HG03139 (cell line): ENCODE data around the gene ZNF211.

Experiments used
- ATAC-seq: cut with Tn5 transposase; IDR thresholded peaks from one replicate; pipeline ENCODE4 v1.9.1; 2021; ENCODE audit not compliant: unreplicated experiment

The ZNF211 gene

GRCh38 chr19:57655443-57655842, 22.5 kb downstream of the ZNF211 start:
- ATAC-seq: no peak

GRCh38 chr19:57656346-57656745, 23.4 kb downstream of the ZNF211 start:
- ATAC-seq: no peak

- ATAC-seq: no peak
Observed at GRCh38 chr19:57664269-57665127, 31.5 kb downstream of the ZNF211 start.

- no peak for ATAC-seq
Observed at GRCh38 chr19:57665261-57665806, 32.4 kb downstream of the ZNF211 start.

GRCh38 chr19:57667228-57667627, 34.3 kb downstream of the ZNF211 start:
- ATAC-seq: no peak

- no peak for ATAC-seq
Observed at GRCh38 chr19:57668635-57669034, 35.7 kb downstream of the ZNF211 start, which contains the start of gene ZSCAN4. ZSCAN4 (plus strand) TSS chr19:57668935; CDS start chr19:57676146, 7,211 bp downstream.

- ATAC-seq: no peak
Observed at GRCh38 chr19:57671124-57671895, 38.3 kb downstream of the ZNF211 start.

- no peak for ATAC-seq
Observed at GRCh38 chr19:57672466-57672865, 39.5 kb downstream of the ZNF211 start.

GRCh38 chr19:57675881-57676280, 42.9 kb downstream of the ZNF211 start:
- no peak for ATAC-seq

- no peak for ATAC-seq
Observed at GRCh38 chr19:57682226-57682766, 49.3 kb downstream of the ZNF211 start.

- ATAC-seq: no peak
Observed at GRCh38 chr19:57686727-57687126, 53.8 kb downstream of the ZNF211 start.

GRCh38 chr19:57687363-57688010, 54.5 kb downstream of the ZNF211 start:
- no peak for ATAC-seq

- ATAC-seq: no peak
Observed at GRCh38 chr19:57688011-57688763, 55.2 kb downstream of the ZNF211 start.

GRCh38 chr19:57689750-57690149, 56.8 kb downstream of the ZNF211 start:
- ATAC-seq: no peak
